GM12892 (cell line): ENCODE results near the gene WDR70.

Source experiments
- POLR2A ChIP-seq: IDR thresholded peaks from 2 replicates; pipeline ENCODE4 v1.6.1; 2011; ENCODE audit warnings: low read depth, low read length, control low read depth
- POLR2AphosphoS5 ChIP-seq: IDR thresholded peaks from 2 replicates; pipeline ENCODE4 v1.6.1; 2011; ENCODE audit warnings: low read depth, low read length, control low read depth
- TAF1 ChIP-seq: IDR thresholded peaks from 2 replicates; pipeline ENCODE4 v1.6.1; 2011; ENCODE audit warnings: low read depth, mild to moderate bottlenecking, control low read depth, low read length, borderline replicate concordance

GRCh38 chr5:37638897-37639296 is 259.8 kb downstream of the WDR70 start:
- TF ChIP-seq POLR2A (no peak), TAF1 (no peak), POLR2AphosphoS5 (no peak)
